ENCODE data around the gene RAPH1. TPM values are rescaled to one million over a fixed set of nuclear protein-coding genes. Genes with fewer than 3 reads are reported as not detected.
A peak's percentile ranks its signal among the peaks of the same experiment; 100 is the strongest.

Gene RAPH1
- total and polyA plus RNA-seq, 2 experiments from 2014 or later = 12.9 to 22.1 TPM

- H3K4me3 ChIP-seq = no peak overlapping the region
- peak; percentile 12 for DNase-seq (ENCODE audit: low spot score)
- no peak overlapping the region for H3K27ac ChIP-seq
- H3K9me2 ChIP-seq (replicated peaks; ENCODE audit: insufficient read depth) = no peaks in the 10 kb centered on the region
- no peak overlapping the region for H2AFZ ChIP-seq
- H3K9me3 ChIP-seq (ENCODE audit: low read depth) = no peaks in the 10 kb centered on the region
- no peaks in the 10 kb centered on the region for H3K79me2 ChIP-seq
- WGBS (ENCODE audit: low lambda C conversion rate, missing lambda C conversion rate) = 83% methylated on average over 3 of the region's 3 CpGs
- no peaks in the 10 kb centered on the region for H4K20me1 ChIP-seq (ENCODE audit: insufficient read depth, poor library complexity, severe bottlenecking)
- no peaks in the 10 kb centered on the region for H3K36me3 ChIP-seq (replicated peaks; ENCODE audit: insufficient read depth, low read depth)
- H3K27me3 ChIP-seq = no peaks in the 10 kb centered on the region
- H3K4me2 ChIP-seq = no peak overlapping the region
- no peak for TF ChIP-seq EZH2phosphoT487 (IDR thresholded peaks at IDR 0.05; ENCODE audit: low read depth, severe bottlenecking, unreplicated experiment)
- TF ChIP-seq CTCF (IDR thresholded peaks at IDR 0.05; ENCODE audit: poor library complexity) = no peak
- no peak for TF ChIP-seq EZH2 (IDR thresholded peaks at IDR 0.05; ENCODE audit: borderline replicate concordance)
- H3K4me1 ChIP-seq (ENCODE audit: insufficient read depth) = peaks cover 10% of the 10 kb centered on the region
Observed at GRCh38 chr2:203450561-203450960, 84.5 kb downstream of the RAPH1 start.

DNA sequence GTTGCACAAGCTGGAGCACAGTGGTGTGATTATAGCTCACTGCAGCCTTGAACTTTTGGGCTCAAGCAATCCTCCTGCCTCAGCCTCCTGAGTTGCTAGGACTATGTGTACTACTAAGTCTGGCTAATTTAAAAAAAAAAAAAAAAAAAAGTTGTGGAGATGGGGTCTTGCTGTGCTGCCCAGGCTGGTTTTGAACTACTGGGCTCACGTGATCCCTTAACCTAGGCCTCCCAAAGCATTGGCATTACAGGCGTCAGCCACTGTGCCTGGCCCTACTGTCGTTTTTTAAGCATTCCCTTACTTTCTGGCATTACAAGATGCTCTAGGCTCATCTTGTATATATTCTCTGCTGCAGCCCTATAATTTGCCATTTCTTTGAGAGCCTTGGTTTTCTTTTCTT is 88.3 kb downstream of the RAPH1 start:
- Histone ChIP-seq H3K9me2 (replicated peaks; ENCODE audit: insufficient read depth) (no peaks in the 10 kb centered on the region), H3K4me1 (ENCODE audit: insufficient read depth) (peaks cover 6% of the 10 kb centered on the region), H3K9me3 (ENCODE audit: low read depth) (no peaks in the 10 kb centered on the region), H3K27me3 (no peaks in the 10 kb centered on the region), H3K4me3 (no peak overlapping the region), H3K79me2 (no peaks in the 10 kb centered on the region), H3K4me2 (no peak overlapping the region), H3K27ac (no peak overlapping the region), H3K36me3 (replicated peaks; ENCODE audit: insufficient read depth, low read depth) (no peaks in the 10 kb centered on the region), H2AFZ (no peak overlapping the region), H4K20me1 (ENCODE audit: insufficient read depth, poor library complexity, severe bottlenecking) (no peaks in the 10 kb centered on the region)
- no peak for DNase-seq (ENCODE audit: low spot score)
- TF ChIP-seq EZH2 (IDR thresholded peaks at IDR 0.05; ENCODE audit: borderline replicate concordance) (no peak), EZH2phosphoT487 (IDR thresholded peaks at IDR 0.05; ENCODE audit: low read depth, severe bottlenecking, unreplicated experiment) (no peak), CTCF (IDR thresholded peaks at IDR 0.05; ENCODE audit: poor library complexity) (no peak)
- 95% methylated on average over 3 of the region's 3 CpGs for WGBS (ENCODE audit: low lambda C conversion rate, missing lambda C conversion rate)

GRCh38 chr2:203446071-203446481 is 89.0 kb downstream of the RAPH1 start:
- no peaks in the 10 kb centered on the region for H3K79me2 ChIP-seq
- 92% methylated on average over 3 of the region's 3 CpGs for WGBS (ENCODE audit: low lambda C conversion rate, missing lambda C conversion rate)
- no peaks in the 10 kb centered on the region for H3K9me3 ChIP-seq (ENCODE audit: low read depth)
- no peaks in the 10 kb centered on the region for H3K9me2 ChIP-seq (replicated peaks; ENCODE audit: insufficient read depth)
- no peaks in the 10 kb centered on the region for H4K20me1 ChIP-seq (ENCODE audit: insufficient read depth, poor library complexity, severe bottlenecking)
- H3K36me3 ChIP-seq (replicated peaks; ENCODE audit: insufficient read depth, low read depth) = no peaks in the 10 kb centered on the region
- no peak overlapping the region for H3K4me3 ChIP-seq
- no peak for TF ChIP-seq CTCF (IDR thresholded peaks at IDR 0.05; ENCODE audit: poor library complexity)
- no peak for TF ChIP-seq EZH2phosphoT487 (IDR thresholded peaks at IDR 0.05; ENCODE audit: low read depth, severe bottlenecking, unreplicated experiment)
- TF ChIP-seq EZH2 (IDR thresholded peaks at IDR 0.05; ENCODE audit: borderline replicate concordance) = no peak
- no peak overlapping the region for H2AFZ ChIP-seq
- no peak for DNase-seq (ENCODE audit: low spot score)
- no peaks in the 10 kb centered on the region for H3K4me1 ChIP-seq (ENCODE audit: insufficient read depth)
- no peaks in the 10 kb centered on the region for H3K27me3 ChIP-seq
- no peak overlapping the region for H3K27ac ChIP-seq
- no peak overlapping the region for H3K4me2 ChIP-seq

DNA sequence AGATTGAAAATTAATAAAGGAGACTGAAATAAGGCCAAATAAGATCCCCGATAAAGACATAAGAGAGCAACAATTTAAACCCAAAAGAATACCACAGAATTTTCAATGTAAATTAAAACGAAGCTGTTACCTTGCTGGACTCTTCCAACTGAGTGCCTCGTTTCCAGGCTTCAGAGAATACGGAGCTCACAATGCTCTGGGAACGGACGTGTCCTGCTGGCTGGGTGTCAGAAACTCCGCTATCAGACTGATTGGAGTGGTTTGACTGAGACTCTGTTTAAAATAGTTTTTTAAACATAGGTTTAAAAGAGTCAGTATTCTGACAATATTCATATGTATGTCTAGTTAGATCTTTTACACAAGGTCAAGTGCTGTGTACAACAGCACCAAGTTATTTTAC is 90.4 kb downstream of the RAPH1 start:
- Histone ChIP-seq H3K27me3 (no peaks in the 10 kb centered on the region), H3K4me2 (no peak overlapping the region), H3K9me2 (replicated peaks; ENCODE audit: insufficient read depth) (no peaks in the 10 kb centered on the region), H3K79me2 (no peaks in the 10 kb centered on the region), H3K4me3 (no peak overlapping the region), H3K4me1 (ENCODE audit: insufficient read depth) (no peaks in the 10 kb centered on the region), H4K20me1 (ENCODE audit: insufficient read depth, poor library complexity, severe bottlenecking) (no peaks in the 10 kb centered on the region), H2AFZ (no peak overlapping the region), H3K9me3 (ENCODE audit: low read depth) (no peaks in the 10 kb centered on the region), H3K36me3 (replicated peaks; ENCODE audit: insufficient read depth, low read depth) (no peaks in the 10 kb centered on the region), H3K27ac (no peak overlapping the region)
- 90% methylated on average over 7 of the region's 7 CpGs for WGBS (ENCODE audit: low lambda C conversion rate, missing lambda C conversion rate)
- TF ChIP-seq CTCF (IDR thresholded peaks at IDR 0.05; ENCODE audit: poor library complexity) (no peak), EZH2phosphoT487 (IDR thresholded peaks at IDR 0.05; ENCODE audit: low read depth, severe bottlenecking, unreplicated experiment) (no peak)
- no peak for DNase-seq (ENCODE audit: low spot score)

Measured in hepatocyte (in vitro differentiated cells).